GM23338 (cell line): ENCODE data around the gene CACNA1C. TPM values are rescaled to one million over a fixed set of nuclear protein-coding genes. Genes with fewer than 3 reads are reported as not detected.

ENCODE experiments used
- ATAC-seq: fragments of 200-7000 bp; cut with Tn5 transposase; 3 replicates; pipeline ENCODE4 v1.9.1; 2020
- DNase-seq: peaks from one replicate; pipeline ENCODE4 v3.0.0-alpha.2; 2015; ENCODE audit warnings: low spot score
- H2AFZ ChIP-seq: fragments of 200-600 bp; sonication (generic); 2 replicates; pipeline ENCODE4 v1.8.0; 2016; ENCODE audit warnings: antibody characterized with exemption, mild to moderate bottlenecking, moderate library complexity
- H3F3A ChIP-seq: fragments of 200-600 bp; sonication (generic); replicated peaks from 2 replicates; pipeline ENCODE4 v1.8.0; 2017; ENCODE audit warnings: antibody characterized with exemption, mixed run types, low read depth
- H3K27ac ChIP-seq: fragments of 200-600 bp; sonication (generic); 2 replicates; pipeline ENCODE4 v1.6.1; 2016; ENCODE audit warnings: low read depth
- H3K27me3 ChIP-seq: fragments of 200-600 bp; sonication (generic); 2 replicates; pipeline ENCODE4 v1.8.0; 2016; ENCODE audit warnings: mild to moderate bottlenecking, mixed run types, moderate library complexity; ENCODE audit not compliant: insufficient read depth
- H3K36me3 ChIP-seq: fragments of 200-600 bp; sonication (generic); 2 replicates; pipeline ENCODE4 v1.8.0; 2016; ENCODE audit warnings: mild to moderate bottlenecking; ENCODE audit not compliant: insufficient read depth
- H3K4me1 ChIP-seq: fragments of 200-600 bp; sonication (generic); 2 replicates; pipeline ENCODE4 v1.8.0; 2016; ENCODE audit warnings: mild to moderate bottlenecking, moderate library complexity; ENCODE audit not compliant: insufficient read depth
- H3K4me2 ChIP-seq: fragments of 200-600 bp; sonication (generic); 2 replicates; pipeline ENCODE4 v1.7.1; 2017; ENCODE audit warnings: mixed run types
- H3K4me3 ChIP-seq: fragments of 200-600 bp; sonication (generic); 2 replicates; pipeline ENCODE4 v1.6.1; 2016; ENCODE audit warnings: mixed run types
- H3K79me2 ChIP-seq: fragments of 200-600 bp; sonication (generic); replicated peaks from 2 replicates; pipeline ENCODE4 v1.8.0; 2017; ENCODE audit warnings: mild to moderate bottlenecking; ENCODE audit not compliant: insufficient read depth
- H3K9me2 ChIP-seq: fragments of 200-600 bp; sonication (generic); 2 replicates; pipeline ENCODE4 v1.8.0; 2017; ENCODE audit not compliant: insufficient read depth
- H4K20me1 ChIP-seq: fragments of 200-600 bp; sonication (generic); replicated peaks from 2 replicates; pipeline ENCODE4 v1.8.0; 2017; ENCODE audit warnings: mild to moderate bottlenecking; ENCODE audit not compliant: insufficient read depth
- H3K27ac Mint-ChIP-seq: 2 replicates; pipeline ENCODE4 v1.8.0; 2020; ENCODE audit warnings: inconsistent platforms, mild to moderate bottlenecking, moderate library complexity, mixed read lengths
- H3K27me3 Mint-ChIP-seq: 3 replicates; pipeline ENCODE4 v1.8.0; 2022; ENCODE audit warnings: low read depth, mild to moderate bottlenecking, moderate library complexity, mixed read lengths, inconsistent platforms; ENCODE audit not compliant: insufficient read depth, poor library complexity
- H3K36me3 Mint-ChIP-seq: 3 replicates; pipeline ENCODE4 v1.8.0; 2021; ENCODE audit warnings: low read depth, mild to moderate bottlenecking, inconsistent platforms, moderate library complexity, mixed read lengths
- H3K4me1 Mint-ChIP-seq: 3 replicates; pipeline ENCODE4 v1.8.0; 2020; ENCODE audit warnings: mild to moderate bottlenecking, inconsistent platforms, mixed read lengths
- H3K4me3 Mint-ChIP-seq: 3 replicates; pipeline ENCODE4 v1.8.0; 2021; ENCODE audit warnings: moderate library complexity, mild to moderate bottlenecking, inconsistent platforms, mixed read lengths
- H3K9me3 Mint-ChIP-seq: 3 replicates; pipeline ENCODE4 v1.8.0; 2020; ENCODE audit warnings: moderate library complexity, mild to moderate bottlenecking, inconsistent platforms, mixed read lengths
- CREB1 ChIP-seq: fragments of 250-450 bp; sonication (Bioruptor Pico); IDR thresholded peaks from 2 replicates; pipeline ENCODE4 v1.5.0; 2020; ENCODE audit warnings: low read depth, mild to moderate bottlenecking, moderate library complexity
- EZH2 ChIP-seq: fragments of 200-600 bp; sonication (generic); IDR thresholded peaks from one replicate; pipeline ENCODE4 v1.8.0; 2017; ENCODE audit warnings: antibody characterized with exemption, mild to moderate bottlenecking, low read depth; ENCODE audit not compliant: unreplicated experiment
- EZH2phosphoT487 ChIP-seq: fragments of 200-600 bp; sonication (generic); IDR thresholded peaks from one replicate; pipeline ENCODE4 v1.8.1; 2018; ENCODE audit warnings: antibody characterized with exemption; ENCODE audit not compliant: unreplicated experiment
- JUNB ChIP-seq: IDR thresholded peaks from one replicate; pipeline ENCODE4 v1.6.1; 2016; ENCODE audit warnings: antibody characterized with exemption; ENCODE audit not compliant: unreplicated experiment
- NANOG ChIP-seq: IDR thresholded peaks from 2 replicates; pipeline ENCODE4 v1.6.1; 2016; ENCODE audit warnings: antibody characterized with exemption, borderline replicate concordance
- POLR2AphosphoS5 ChIP-seq: IDR thresholded peaks from 2 replicates; pipeline ENCODE4 v1.6.1; 2016; ENCODE audit warnings: antibody characterized with exemption, low read depth
- STAT1 ChIP-seq: IDR thresholded peaks from one replicate; pipeline ENCODE4 v1.6.1; 2016; ENCODE audit warnings: antibody characterized with exemption; ENCODE audit not compliant: unreplicated experiment
- ZNF114 ChIP-seq: fragments of 250-450 bp; sonication (Bioruptor Pico); IDR thresholded peaks from 2 replicates; pipeline ENCODE4 v1.5.0; 2020; ENCODE audit warnings: mild to moderate bottlenecking, moderate library complexity
- ZNF331 ChIP-seq: fragments of 250-450 bp; sonication (Bioruptor Pico); IDR thresholded peaks from 2 replicates; pipeline ENCODE4 v1.5.0; 2020; ENCODE audit warnings: low read depth, mild to moderate bottlenecking, moderate library complexity
- polyA plus RNA-seq: library from polyadenylated mRNA; unstranded; fragments of >200 nt; fragmentation: Nextera tagmentation; extraction: Ambion mirVana; gene quantifications from 2 replicates; pipeline ENCODE4 v1.2.1, GENCODE V29; 2016
- total RNA-seq: library from RNA; depleted of rRNA; stranded (reverse); fragments of >200 nt; shearing (Covaris generic); gene quantifications from 2 replicates; pipeline ENCODE4 v1.2.3, GENCODE V29; 2014
- TF ChIP-seq, protein P1 (sequence below), 2 experiments: fragments of 200-600 bp in 1 of 2; sonication (generic) in 1 of 2; conservative IDR thresholded peaks; 2 replicates each; pipeline versions ENCODE4 v1.5.1 to v1.6.1; 2016 to 2017; ENCODE audit warnings: antibody characterized with exemption in 2 of 2, low read depth in 2 of 2, mild to moderate bottlenecking in 2 of 2, moderate library complexity in 1 of 2
- TF ChIP-seq, protein P2 (sequence below): IDR thresholded peaks from 2 replicates; pipeline ENCODE4 v1.6.1; 2016; ENCODE audit warnings: antibody characterized with exemption
- TF ChIP-seq, protein P3 (sequence below): fragments of 250-450 bp; sonication (Bioruptor Pico); IDR thresholded peaks from 2 replicates; pipeline ENCODE4 v1.5.0; 2020; ENCODE audit warnings: mild to moderate bottlenecking, moderate library complexity

CACNA1C gene
- total and polyA plus RNA-seq, 2 experiments from 2014 or later: 0.78 to 2.1 TPM

DNA sequence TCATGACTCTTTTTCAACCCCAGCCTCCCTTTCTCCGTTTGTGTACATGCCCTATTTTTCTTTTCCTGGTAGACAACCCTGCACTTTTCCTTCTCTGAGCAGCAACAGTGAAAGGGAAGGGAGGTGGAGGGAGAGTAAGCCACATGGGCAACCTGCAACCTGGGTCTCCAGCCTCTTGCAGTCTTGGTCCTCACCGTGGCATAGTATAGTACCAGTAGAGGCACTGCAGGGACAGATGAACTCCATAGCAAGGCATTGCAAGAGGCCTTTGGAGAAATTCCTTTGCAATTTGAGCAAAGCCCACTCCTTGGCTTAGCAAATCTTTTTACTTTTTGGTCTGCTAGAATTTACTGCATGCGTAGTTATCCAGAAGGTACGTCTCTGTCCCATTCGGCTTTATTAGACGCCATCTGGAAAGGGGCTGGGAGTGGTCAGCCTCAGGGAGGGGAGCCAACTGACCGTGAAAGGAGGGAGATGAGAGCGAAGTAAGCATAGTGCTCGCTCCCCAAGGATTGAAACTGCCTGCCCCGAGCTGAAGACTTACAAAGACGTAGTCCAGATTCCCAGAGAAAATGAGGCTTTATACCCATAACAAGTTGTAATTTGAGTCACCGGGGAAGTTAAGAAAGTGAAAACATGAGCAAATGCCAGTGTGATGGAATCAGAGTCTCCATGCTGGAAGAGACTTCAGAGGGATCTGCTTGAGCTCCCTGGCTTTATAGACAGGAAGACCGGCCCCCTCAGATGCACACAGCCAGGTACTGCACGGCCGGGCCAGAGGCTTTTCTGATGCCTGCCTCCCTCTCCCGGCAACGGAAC lies 332.0 kb downstream of the CACNA1C start:
- Histone ChIP-seq H3K36me3 (no peaks in the 10 kb centered on the region), H3K4me1 (no peaks in the 10 kb centered on the region), H3F3A (no peaks in the 10 kb centered on the region), H3K79me2 (no peaks in the 10 kb centered on the region), H2AFZ (no peak overlapping the region), H4K20me1 (no peaks in the 10 kb centered on the region), H3K27ac (no peak overlapping the region), H3K27me3 (no peaks in the 10 kb centered on the region), H3K4me3 (no peak overlapping the region), H3K4me2 (no peak overlapping the region), H3K9me2 (0 out of 2 replicates have a peak, but pooled peaks cover 3% of the 10 kb centered on the region)
- no peak overlapping the region for H3K4me3 Mint-ChIP-seq
- no peaks in the 10 kb centered on the region for H3K36me3 Mint-ChIP-seq
- H3K9me3 Mint-ChIP-seq: no peaks in the 10 kb centered on the region
- no peak overlapping the region for H3K27ac Mint-ChIP-seq
- TF ChIP-seq NANOG (no peak), ZNF331 (no peak), ZNF114 (CRISPR knock-in tag) (no peak), EZH2phosphoT487 (no peak), EZH2 (no peak)
- DNase-seq (no peak), ATAC-seq (peak; percentile 69)
- H3K4me1 Mint-ChIP-seq: peaks cover 5% of the 10 kb centered on the region; the same call in 2 of the 3 replicates
- H3K27me3 Mint-ChIP-seq: no peaks in the 10 kb centered on the region

DNA sequence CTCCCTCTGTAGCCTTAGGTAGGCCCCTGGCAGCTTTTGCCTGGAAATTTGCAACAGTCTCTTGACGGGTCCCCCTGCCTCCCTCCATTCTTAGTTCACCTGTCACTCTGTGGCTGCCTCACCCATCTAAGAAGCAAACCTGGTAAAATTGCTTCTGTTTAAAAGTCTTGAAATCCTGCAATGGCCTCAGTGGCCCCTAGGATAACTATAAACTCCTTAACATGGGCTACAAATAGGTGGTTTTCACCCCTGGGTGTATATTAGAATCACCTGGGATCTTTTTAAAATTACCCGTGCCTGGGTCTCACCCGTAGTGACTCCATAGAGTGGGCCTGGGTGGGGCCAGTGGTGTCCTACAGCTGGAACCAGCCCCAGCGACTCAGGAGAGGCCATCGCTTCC lies 332.7 kb downstream of the CACNA1C start:
- Mint-ChIP-seq H3K9me3 (no peaks in the 10 kb centered on the region), H3K4me3 (no peak overlapping the region), H3K4me1 (peaks cover 5% of the 10 kb centered on the region; the same call in 2 of the 3 replicates), H3K36me3 (no peaks in the 10 kb centered on the region; the same call in 2 of the 3 replicates), H3K27me3 (no peaks in the 10 kb centered on the region), H3K27ac (no peak overlapping the region)
- DNase-seq (no peak), ATAC-seq (no peak)
- no peaks in the 10 kb centered on the region for H3K36me3 ChIP-seq
- H4K20me1 ChIP-seq: no peaks in the 10 kb centered on the region
- no peaks in the 10 kb centered on the region for H3F3A ChIP-seq
- no peaks in the 10 kb centered on the region for H3K4me1 ChIP-seq
- no peak overlapping the region for H3K4me3 ChIP-seq
- no peak overlapping the region for H3K27ac ChIP-seq
- H3K79me2 ChIP-seq: no peaks in the 10 kb centered on the region
- H2AFZ ChIP-seq: no peak overlapping the region
- 0 out of 2 replicates have a peak, but pooled peaks cover 3% of the 10 kb centered on the region for H3K9me2 ChIP-seq
- no peak overlapping the region for H3K4me2 ChIP-seq
- H3K27me3 ChIP-seq: no peaks in the 10 kb centered on the region
- TF ChIP-seq NANOG: no peak
- TF ChIP-seq, protein P1, sequence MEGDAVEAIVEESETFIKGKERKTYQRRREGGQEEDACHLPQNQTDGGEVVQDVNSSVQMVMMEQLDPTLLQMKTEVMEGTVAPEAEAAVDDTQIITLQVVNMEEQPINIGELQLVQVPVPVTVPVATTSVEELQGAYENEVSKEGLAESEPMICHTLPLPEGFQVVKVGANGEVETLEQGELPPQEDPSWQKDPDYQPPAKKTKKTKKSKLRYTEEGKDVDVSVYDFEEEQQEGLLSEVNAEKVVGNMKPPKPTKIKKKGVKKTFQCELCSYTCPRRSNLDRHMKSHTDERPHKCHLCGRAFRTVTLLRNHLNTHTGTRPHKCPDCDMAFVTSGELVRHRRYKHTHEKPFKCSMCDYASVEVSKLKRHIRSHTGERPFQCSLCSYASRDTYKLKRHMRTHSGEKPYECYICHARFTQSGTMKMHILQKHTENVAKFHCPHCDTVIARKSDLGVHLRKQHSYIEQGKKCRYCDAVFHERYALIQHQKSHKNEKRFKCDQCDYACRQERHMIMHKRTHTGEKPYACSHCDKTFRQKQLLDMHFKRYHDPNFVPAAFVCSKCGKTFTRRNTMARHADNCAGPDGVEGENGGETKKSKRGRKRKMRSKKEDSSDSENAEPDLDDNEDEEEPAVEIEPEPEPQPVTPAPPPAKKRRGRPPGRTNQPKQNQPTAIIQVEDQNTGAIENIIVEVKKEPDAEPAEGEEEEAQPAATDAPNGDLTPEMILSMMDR (conservative IDR thresholded peaks at IDR 0.05; ENCODE audit: low read depth in 2 of 2): no peak
- TF ChIP-seq, protein P2, sequence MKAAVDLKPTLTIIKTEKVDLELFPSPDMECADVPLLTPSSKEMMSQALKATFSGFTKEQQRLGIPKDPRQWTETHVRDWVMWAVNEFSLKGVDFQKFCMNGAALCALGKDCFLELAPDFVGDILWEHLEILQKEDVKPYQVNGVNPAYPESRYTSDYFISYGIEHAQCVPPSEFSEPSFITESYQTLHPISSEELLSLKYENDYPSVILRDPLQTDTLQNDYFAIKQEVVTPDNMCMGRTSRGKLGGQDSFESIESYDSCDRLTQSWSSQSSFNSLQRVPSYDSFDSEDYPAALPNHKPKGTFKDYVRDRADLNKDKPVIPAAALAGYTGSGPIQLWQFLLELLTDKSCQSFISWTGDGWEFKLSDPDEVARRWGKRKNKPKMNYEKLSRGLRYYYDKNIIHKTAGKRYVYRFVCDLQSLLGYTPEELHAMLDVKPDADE: no peak
- no peak for TF ChIP-seq ZNF331
- TF ChIP-seq, protein P3, sequence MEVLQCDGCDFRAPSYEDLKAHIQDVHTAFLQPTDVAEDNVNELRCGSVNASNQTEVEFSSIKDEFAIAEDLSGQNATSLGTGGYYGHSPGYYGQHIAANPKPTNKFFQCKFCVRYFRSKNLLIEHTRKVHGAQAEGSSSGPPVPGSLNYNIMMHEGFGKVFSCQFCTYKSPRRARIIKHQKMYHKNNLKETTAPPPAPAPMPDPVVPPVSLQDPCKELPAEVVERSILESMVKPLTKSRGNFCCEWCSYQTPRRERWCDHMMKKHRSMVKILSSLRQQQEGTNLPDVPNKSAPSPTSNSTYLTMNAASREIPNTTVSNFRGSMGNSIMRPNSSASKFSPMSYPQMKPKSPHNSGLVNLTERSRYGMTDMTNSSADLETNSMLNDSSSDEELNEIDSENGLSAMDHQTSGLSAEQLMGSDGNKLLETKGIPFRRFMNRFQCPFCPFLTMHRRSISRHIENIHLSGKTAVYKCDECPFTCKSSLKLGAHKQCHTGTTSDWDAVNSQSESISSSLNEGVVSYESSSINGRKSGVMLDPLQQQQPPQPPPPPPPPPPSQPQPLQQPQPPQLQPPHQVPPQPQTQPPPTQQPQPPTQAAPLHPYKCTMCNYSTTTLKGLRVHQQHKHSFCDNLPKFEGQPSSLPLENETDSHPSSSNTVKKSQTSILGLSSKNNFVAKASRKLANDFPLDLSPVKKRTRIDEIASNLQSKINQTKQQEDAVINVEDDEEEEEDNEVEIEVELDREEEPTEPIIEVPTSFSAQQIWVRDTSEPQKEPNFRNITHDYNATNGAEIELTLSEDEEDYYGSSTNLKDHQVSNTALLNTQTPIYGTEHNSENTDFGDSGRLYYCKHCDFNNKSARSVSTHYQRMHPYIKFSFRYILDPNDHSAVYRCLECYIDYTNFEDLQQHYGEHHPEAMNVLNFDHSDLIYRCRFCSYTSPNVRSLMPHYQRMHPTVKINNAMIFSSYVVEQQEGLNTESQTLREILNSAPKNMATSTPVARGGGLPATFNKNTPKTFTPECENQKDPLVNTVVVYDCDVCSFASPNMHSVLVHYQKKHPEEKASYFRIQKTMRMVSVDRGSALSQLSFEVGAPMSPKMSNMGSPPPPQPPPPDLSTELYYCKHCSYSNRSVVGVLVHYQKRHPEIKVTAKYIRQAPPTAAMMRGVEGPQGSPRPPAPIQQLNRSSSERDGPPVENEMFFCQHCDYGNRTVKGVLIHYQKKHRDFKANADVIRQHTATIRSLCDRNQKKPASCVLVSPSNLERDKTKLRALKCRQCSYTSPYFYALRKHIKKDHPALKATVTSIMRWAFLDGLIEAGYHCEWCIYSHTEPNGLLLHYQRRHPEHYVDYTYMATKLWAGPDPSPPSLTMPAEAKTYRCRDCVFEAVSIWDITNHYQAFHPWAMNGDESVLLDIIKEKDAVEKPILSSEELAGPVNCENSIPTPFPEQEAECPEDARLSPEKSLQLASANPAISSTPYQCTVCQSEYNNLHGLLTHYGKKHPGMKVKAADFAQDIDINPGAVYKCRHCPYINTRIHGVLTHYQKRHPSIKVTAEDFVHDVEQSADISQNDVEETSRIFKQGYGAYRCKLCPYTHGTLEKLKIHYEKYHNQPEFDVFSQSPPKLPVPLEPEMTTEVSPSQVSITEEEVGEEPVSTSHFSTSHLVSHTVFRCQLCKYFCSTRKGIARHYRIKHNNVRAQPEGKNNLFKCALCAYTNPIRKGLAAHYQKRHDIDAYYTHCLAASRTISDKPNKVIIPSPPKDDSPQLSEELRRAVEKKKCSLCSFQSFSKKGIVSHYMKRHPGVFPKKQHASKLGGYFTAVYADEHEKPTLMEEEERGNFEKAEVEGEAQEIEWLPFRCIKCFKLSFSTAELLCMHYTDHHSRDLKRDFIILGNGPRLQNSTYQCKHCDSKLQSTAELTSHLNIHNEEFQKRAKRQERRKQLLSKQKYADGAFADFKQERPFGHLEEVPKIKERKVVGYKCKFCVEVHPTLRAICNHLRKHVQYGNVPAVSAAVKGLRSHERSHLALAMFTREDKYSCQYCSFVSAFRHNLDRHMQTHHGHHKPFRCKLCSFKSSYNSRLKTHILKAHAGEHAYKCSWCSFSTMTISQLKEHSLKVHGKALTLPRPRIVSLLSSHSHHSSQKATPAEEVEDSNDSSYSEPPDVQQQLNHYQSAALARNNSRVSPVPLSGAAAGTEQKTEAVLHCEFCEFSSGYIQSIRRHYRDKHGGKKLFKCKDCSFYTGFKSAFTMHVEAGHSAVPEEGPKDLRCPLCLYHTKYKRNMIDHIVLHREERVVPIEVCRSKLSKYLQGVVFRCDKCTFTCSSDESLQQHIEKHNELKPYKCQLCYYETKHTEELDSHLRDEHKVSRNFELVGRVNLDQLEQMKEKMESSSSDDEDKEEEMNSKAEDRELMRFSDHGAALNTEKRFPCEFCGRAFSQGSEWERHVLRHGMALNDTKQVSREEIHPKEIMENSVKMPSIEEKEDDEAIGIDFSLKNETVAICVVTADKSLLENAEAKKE (CRISPR knock-in tag): no peak
- TF ChIP-seq ZNF114 (CRISPR knock-in tag): no peak
- no peak for TF ChIP-seq EZH2phosphoT487
- no peak for TF ChIP-seq STAT1
- no peak for TF ChIP-seq POLR2AphosphoS5
- no peak for TF ChIP-seq CREB1 (CRISPR knock-in tag)
- no peak for TF ChIP-seq EZH2
- TF ChIP-seq JUNB: no peak
